IPS-NIHi7 (cell line): ENCODE results near the gene MEAK7.

Experiments used
- DNase-seq: peaks from one replicate; pipeline ENCODE4 v3.0.0; 2012; ENCODE audit warnings: mixed read lengths; ENCODE audit errors: extremely low spot score

The MEAK7 gene, protein sequence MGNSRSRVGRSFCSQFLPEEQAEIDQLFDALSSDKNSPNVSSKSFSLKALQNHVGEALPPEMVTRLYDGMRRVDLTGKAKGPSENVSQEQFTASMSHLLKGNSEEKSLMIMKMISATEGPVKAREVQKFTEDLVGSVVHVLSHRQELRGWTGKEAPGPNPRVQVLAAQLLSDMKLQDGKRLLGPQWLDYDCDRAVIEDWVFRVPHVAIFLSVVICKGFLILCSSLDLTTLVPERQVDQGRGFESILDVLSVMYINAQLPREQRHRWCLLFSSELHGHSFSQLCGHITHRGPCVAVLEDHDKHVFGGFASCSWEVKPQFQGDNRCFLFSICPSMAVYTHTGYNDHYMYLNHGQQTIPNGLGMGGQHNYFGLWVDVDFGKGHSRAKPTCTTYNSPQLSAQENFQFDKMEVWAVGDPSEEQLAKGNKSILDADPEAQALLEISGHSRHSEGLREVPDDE

DNA sequence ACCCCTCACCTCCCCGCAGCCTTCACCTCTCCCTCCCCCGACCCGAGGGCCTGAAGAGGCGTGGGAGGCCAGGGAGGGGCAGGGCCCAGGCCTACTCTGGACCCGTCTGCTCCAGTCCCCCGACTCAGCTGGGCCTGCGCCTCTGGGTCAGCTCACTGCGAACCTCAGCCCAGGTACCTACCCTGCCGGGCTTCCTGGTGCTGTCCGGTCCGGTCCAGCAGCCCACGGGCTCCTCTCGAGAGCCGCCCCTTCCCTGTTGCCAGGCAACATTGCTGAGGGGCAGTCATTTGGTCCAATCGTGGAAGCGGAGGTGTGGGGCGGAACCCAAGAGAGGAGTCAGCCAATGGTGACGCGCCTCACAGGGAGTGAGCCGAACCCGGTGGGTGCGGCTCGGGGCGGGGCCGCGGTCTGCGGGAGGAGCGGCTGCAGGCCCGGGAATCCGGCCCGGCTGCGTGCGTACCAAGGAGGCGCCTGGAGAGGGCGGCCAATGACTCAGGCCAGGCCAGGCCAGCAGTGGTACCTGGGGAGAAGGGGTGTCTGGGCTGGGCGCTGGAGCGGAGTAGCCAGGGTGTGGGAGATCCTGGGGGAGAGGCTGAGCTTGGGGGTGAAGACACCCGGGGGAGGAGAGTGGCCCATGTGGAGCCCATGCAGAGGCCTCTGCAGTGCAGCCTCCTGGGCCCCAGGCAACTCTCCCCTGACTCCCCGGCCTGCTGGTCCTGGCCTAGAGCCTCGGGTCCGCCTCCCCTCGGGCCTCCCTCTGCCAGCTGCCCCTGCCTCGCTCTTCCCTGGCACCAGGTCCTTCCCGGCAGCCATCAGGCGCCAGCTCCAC lies at the start of gene MEAK7:
Gene MEAK7 (minus strand): TSS at position 240 of the 829 bp plus-strand sequence. CDS start 6,573 bp downstream, outside the sequence.
- peak; percentile 100 for DNase-seq

DNA sequence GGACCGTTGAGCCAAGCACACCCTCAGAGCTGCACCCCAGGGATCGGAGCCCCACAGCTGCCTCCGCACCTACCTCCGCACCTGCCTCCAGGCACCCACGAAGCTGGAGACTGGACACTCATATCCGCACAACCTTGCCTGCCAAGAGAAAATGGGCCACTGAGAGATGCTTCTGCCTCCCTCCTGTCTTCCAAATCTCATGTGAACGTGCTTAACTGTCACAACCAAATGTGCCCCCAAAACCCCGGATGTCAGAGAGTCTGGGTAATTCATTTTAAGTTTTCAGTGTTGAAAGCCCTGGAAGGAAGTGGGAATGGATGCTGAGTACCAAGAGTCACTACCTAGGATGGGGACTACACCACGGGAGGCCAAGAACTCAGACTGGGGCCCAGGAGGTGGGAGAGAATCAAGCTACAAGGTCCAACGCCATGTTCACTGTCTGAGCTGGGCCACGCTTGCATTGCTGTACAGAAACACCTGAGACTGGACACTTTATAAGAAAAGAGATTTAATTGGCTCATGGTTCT lies 49.5 kb upstream of the MEAK7 start:
- no peak for DNase-seq

DNA sequence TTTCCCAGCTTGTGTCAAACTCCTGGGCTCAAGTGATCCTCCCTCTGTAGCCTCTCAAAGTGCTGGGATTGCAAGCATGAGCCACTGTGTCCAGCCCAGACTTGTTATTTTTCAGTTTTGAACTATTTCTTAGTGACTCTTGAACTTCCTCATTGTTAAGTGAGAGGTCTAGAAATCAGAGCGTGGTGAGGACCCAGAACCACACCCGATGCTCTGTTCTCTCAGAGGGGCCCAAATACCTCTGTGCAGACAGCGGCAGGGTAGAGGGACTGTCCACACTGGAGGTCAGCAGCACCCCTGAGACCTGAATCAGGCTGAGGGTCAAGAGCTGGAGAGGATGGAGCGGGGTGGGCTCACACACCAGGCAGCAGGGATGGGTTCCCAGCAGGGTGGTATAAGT lies 47.7 kb upstream of the MEAK7 start:
- no peak for DNase-seq

DNA sequence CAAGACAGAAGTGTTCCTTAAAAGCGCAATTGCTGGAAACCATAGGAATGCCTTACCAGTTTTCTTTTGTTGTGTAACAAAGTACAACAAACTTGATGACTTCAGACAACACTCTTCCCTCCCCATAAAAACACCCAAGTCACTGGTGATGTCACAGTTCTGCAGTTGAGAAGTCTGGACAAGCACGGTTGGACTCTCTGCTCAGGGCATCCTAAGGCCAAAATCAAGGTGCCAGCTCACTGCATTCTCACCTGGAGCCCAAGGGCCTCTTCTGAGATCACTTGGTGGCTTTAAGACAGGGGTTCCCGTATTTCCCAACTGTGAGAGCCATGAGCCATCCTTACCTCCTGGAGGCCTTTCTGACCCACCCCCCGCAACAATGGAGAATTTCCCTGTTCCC lies 45.6 kb upstream of the MEAK7 start:
- no peak for DNase-seq

DNA sequence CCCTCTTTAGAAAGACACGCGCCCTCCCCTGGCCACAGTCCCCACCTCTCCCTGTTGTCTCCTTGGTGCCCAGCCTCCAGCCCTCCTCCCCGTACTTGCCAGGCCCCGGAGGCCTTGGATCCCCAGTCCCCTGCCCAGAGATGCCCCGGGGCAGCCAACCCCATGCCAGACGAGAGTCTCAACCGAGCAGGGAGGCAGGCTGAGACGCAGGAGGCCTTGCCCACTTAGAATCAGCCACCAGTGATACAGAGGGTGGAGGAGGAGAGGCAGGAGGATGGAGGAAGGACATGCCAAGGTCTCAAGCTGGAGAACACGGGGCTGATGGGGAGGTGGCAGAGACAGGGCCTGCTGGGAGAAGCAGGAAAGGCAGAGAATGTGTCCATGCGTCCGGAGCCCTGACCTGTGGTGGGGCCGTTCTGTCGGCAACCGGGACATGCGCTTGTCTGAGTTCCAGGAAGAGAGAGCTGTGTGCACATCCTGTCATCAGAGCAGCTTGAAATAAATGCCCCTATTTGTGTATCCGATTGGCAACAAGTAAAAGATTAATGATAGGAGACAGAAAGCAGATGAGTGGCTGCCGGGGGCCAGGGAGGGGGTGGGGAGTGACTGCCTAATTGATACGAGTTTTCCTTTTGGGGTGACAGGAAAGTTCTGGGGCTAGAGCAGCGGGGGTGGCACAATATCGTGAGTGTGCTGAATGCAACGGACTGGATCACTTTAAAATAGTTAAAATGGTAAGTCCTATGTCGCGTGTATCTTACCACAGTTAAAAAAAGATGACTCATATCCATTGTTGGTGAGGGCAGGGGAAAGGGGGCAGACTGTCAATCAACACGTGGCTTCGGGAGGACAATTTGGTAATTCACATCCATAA lies 44.7 kb upstream of the MEAK7 start:
- no peak for DNase-seq

DNA sequence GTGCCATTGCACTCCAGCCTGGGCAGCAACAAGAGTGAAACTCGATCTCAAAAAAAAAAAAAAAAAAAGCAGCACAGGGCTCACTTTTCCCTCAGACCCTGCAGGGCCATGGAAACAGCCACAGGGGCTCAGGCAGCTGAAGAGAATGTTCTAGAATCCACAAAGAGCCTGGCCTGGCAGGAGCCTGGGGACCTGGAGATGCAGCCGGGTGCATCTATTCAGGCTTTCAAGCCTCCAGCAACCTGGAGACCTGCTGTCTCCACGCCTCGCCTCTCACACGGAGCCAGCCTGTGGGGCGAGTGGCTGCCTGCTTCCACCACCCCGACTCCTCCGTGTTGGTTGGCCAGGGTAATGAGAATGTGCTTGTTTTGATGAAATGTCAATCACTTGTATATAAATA lies 44.0 kb upstream of the MEAK7 start:
- DNase-seq: no peak

DNA sequence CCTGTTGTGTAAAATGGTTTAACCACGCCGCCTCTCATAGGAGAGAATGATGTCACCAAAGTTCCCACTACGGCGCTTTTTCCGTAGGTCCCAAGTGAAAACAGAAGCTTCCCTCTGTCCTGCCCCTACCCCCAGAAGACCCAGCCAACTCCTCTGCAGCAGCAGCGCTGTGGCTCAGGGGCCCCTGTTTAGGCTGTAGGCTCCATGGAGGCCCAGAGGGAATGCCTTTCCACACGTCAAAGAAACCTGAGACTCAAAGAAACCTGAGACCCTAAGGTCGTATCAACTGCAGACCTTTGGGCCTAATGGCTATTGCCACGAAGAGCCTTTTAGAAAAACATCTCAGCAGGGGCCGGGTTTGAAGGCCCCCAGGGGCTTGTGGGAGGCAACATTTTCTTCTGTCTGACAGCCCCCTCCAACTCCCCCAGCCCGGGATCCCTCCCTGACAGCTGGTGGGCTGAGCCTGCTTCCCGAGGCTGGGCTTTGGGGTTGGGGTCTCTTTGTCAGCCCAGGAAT lies 43.1 kb upstream of the MEAK7 start:
- no peak for DNase-seq

DNA sequence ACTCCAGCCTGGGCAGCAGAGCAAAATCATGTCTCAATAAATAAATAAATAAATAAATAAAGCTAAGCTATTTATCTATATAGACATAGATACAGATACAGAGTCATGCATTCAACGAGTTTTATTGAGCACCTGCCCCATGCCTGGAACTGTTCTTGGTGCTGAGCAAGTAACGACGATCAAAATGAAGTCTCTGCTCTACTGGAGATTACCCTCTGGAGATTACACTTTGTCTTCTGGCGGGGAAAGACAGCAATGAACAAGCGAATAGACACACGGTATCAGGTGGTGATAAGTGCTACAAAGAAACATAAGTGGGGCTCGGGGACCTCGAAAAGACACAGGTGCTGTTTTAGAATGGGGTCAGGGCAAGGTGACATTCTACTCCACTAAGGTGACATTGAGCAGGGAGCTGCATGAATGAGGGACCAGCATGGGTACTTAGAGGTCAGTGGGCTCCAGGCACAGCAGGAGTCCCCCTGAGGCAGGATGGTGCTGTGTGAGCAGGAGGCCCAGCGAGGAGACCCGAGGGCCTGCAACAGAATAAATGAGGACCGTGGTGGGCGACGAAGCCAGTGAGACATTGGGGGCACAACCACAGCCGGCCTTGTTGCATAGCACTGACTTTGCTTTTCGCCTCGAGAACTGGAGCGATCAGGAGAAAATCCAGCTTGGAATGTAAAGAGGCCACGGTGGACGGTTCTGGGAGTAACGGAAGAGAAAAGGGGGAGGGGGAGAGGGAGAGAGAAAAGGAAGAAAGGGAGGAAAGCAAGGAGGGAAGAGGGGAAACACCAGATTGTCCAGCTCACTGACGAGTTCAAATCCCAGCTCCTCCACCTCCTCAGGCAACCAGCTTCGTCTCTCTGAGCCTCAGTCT lies 42.4 kb upstream of the MEAK7 start:
- no peak for DNase-seq

DNA sequence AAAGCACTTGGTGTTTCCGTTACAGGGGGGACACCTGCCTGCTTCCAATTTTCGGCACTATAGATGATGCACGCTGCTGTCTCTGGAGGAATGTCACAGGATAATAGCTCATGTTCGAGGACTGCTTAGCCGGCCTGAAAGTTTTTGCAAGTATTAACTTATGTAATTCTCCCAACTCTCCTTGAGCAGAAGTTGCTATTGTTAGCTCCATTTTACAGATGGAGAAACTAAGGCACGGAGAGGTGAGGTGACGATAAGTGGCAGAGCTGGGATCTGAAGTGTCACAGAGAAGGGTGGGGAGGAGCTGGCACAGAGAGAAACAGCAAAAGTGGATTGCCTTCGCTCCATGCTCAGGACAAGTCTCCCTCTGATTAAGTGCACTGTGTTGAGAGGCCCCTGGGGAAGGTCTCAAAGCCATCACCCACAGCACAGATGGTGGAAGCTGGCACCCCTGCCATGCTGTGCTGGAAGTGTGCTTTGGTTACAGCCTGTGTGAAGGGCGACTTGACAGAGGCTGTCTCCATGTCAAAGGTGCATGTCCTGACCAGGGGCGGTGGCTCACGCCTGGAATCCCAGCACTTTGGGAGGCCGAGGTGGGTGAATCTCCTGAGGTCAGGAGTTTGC lies 40.8 kb upstream of the MEAK7 start:
- DNase-seq: no peak

DNA sequence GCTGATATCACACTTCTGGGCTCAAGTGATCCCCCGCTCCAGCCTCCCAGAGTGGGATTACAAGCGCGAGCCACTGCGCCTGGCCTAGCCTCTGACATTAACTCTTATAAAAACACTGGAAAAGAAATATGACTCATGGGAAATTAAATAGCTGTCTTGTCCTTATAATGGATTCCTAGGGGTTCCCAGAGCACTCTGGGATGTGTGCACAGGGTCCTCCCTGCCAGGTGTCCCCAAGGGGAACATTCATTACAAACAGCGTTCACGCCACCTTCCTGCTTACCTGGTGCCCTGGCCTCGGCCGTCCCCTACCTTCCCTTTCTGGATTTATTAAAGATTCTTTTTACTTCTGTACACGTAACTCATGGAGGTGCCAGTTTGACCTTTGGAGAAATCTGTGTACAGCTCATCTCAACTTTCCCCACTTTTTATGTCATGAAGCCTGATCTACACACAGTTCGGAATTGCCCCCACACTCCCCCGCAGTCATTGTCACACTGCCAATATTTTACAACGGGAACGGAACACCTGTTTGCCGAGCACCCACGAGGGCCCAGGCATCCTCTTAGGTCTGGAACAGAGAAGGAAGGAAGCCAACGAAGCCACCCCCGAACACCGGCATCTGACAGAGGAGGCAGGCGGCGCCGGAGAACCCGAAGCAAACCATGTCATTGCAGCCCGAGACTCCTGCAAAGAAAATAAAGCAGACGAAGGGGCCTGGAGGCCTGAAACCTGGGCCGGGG lies 39.7 kb upstream of the MEAK7 start:
- no peak for DNase-seq

DNA sequence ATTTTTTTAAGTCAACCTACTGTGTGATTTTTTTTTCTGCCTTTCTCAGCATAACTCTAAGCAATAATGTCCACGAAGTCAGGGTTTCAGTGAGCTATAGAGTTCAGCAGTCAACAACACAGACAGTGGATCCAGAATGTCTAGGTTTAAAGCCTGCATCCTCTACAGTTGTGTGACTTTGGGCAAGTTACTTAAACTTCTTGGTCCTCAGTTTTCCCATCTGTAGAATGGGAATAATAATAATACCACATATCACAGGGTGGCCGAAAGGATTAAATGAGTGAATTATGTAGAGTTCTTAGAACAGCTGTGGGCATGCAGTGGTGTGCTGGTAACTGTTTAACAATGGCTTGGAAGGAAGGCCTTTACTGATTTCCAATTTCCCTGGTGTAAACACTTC lies 38.8 kb upstream of the MEAK7 start:
- DNase-seq: no peak

DNA sequence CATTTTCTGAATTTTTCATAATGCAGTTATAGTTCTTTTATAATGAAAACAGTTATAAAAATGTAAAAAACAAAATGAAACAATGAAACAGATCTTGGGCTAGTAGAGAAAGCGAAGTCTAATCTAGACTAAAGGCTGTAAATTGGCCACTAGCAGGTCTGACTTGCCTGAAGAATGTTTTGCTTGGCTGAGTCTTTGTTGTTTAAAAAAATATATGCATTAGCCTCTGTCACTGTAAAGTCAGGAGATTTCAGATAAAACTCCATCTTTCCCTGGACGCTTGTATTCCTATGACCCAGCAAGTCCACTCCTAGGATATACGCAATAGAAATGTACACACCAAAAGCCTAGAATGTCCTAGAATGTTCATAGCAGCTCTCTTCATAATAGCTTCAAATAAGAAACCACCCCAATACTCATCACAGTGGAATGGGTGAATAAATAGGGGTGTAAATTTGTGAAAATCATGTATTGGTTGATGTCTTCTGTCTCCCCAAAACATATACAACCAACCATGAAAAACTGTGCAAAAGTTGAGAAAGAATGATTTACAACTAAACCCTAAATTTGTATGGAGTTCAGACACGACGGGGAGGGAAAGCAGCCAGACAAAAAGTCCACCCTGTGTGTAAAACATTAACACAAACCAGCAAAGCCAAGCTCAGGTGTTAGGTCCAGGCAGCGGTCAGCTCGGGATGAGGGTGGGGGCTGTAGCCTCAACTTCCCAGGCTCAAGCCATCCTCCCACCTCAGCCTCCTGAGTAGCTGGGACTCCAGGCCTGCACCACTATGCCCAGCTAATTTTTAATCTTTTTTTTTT lies 37.7 kb upstream of the MEAK7 start:
- DNase-seq: no peak

DNA sequence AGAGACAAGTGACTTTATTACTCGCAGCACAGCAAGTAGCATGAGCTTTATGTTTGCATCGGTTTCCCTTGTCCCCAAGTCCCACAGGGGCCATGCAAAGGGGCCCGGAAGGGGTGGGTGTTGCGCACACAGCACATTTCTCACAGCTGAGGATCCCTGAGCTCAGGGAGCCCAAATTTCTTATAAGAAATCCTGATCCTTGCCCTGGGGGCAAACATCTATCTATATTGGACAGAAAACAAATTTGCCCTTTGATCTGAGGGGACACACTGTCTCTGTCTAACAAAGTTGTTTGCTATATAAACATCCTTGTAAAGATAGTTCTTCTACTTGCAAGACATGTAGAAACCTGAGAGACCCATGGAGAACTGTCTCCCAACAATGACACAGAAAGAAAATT lies 35.7 kb upstream of the MEAK7 start:
- no peak for DNase-seq

DNA sequence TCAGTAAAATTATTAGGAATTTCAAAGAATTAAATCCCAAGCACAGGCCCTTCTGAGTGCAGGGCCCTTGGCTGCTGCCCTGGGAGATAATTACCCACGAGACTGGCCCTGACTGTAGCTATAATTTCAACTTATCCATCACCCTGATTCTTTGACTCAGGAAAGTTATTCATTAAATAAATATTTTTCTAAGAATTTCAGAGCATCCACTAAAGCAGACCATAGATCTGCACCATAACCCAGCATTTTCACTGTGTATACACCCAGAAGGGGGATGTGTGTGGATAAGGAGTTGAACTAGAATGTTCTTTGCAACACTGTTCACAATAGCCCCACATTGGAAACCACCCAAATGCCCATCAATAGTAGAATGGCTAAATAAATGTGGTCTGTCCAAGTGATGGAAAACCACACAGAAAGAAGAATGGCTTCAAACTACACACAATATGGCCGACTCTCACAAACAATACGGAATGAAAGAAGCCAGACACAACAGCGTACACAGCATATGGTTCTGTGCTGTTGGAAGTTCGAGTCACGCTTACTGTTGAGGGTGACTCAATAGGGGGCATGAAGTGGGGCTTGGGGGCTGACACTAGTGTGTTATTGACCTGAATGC lies 33.9 kb upstream of the MEAK7 start:
- no peak for DNase-seq

DNA sequence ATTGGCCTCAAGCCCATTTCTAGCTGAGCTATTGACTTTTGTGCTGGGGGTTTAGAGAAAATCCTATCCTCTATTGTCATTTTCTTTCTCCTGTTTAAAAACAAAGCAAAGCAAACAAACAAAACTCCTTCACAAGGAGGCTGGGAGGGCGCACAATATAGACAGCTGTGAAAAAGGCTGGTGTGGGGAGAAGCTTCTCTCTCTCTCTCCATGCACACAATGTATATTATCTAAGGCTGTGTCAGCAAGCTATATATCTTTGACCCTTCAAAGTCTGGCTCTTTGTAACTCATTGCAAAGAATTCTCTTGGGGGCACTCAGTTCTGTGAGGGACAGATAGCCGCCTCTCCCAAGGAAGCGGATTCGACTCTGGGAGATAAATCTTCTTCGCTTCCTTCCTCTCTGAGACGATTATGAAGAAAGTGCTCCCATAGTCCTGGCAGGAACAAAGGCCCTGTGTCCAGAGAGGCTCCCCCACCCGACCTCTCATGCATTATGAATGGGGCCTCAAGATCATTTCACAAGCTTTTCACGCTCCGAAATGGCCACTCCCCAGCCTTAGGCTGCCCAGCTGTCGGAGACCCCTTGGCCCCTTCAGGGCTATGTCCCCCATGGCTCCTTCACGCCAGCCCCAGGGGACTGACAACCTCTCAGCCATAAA lies 33.2 kb upstream of the MEAK7 start:
- no peak for DNase-seq

DNA sequence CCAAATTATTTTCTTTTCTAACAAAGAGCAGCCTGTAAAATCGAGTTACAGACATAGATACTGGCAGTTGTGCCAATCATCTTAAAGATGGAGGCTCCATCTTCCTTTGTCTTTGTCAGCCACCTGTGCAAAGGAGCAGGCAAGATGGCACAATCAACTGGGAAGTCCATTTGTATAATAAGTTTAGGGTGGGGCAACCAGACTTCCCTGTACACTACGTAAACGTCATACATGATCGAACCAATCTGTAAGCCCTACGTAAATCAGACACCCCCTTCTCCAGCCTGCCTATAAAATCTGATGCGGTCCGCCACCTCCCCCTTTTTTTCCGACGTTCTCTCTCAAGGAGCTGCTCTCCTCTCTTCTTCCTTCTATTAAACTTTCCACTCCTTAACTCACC lies 31.4 kb upstream of the MEAK7 start:
- DNase-seq: no peak

DNA sequence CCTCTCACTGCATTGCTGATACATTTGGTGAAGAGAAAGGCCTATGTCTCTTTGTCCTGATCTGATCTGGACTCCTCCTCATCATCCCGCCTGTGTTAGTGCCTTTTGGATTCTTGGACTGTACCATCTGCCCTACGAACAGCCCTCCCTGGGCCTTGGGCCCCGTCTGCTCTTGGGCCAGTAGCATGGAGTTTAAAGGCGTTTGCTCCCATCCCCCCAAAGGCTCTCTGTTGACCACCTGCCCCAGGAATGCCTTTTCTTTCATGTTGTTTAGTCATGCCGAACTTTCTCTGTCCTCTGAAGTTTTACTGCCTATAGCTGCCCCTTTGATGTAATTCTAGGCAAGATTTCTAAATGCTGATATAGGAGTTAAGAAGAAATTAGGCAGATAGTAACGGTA lies 30.9 kb upstream of the MEAK7 start:
- no peak for DNase-seq
